ENCODE results near the gene CTNNA3. TPM values are rescaled to one million over a fixed set of nuclear protein-coding genes. Genes with fewer than 3 reads are reported as not detected.
"Not testable (repeated sequence)": the region's sequence is repeated elsewhere in the genome, so short reads cannot be mapped to it uniquely, and the experiment has no call there.

CTNNA3 gene
- total and polyA plus RNA-seq, 3 donors from 2014 or later = 17.8 to 19.4 (median 18.3) TPM

- Histone ChIP-seq H3K4me3 (no peak overlapping the region), H3K9me3 (no peaks in the 10 kb centered on the region), H3K36me3 (ENCODE audit: low read depth, missing control alignments) (no peaks in the 10 kb centered on the region), H3K27ac (no peak overlapping the region), H3K4me1 (no peaks in the 10 kb centered on the region), H3K27me3 (no peaks in the 10 kb centered on the region)
- TF ChIP-seq CTCF (IDR thresholded peaks at IDR 0.05) (no peak), POLR2A (IDR thresholded peaks at IDR 0.05) (no peak)
- no peak for DNase-seq
- intact Hi-C loops (cut with DNase I; ENCODE audit: low total_unique reads) = no loop called here
- 31 to 59% methylated on average over 1 of the region's 1 CpG for WGBS, 2 donors
Measured at GRCh38 chr10:67241451-67241850, 454.5 kb downstream of the CTNNA3 start.

GRCh38 chr10:67239864-67240497 is 456.0 kb downstream of the CTNNA3 start:
- WGBS, 2 donors = 69 to 70% methylated on average over 2 of the region's 2 CpGs
- Histone ChIP-seq H3K27ac (no peak overlapping the region), H3K9me3 (no peaks in the 10 kb centered on the region), H3K4me3 (no peak overlapping the region), H3K4me1 (no peaks in the 10 kb centered on the region), H3K27me3 (no peaks in the 10 kb centered on the region), H3K36me3 (ENCODE audit: low read depth, missing control alignments) (no peaks in the 10 kb centered on the region)
- DNase-seq = no peak
- intact Hi-C loops (cut with DNase I; ENCODE audit: low total_unique reads) = no loop called here
- TF ChIP-seq POLR2A (IDR thresholded peaks at IDR 0.05) = no peak
- no peak for TF ChIP-seq CTCF (IDR thresholded peaks at IDR 0.05)

- 40 to 51% methylated on average over 16 to 29 of the region's 29 CpGs for WGBS, 2 donors
- H3K27ac ChIP-seq; H3K9me3 ChIP-seq; H3K36me3 ChIP-seq (ENCODE audit: low read depth, missing control alignments); H3K4me1 ChIP-seq; intact Hi-C loops (cut with DNase I; ENCODE audit: low total_unique reads); H3K4me3 ChIP-seq; H3K27me3 ChIP-seq; DNase-seq: not testable (repeated sequence)
Measured at GRCh38 chr10:67230680-67231500, 465.1 kb downstream of the CTNNA3 start.

- Histone ChIP-seq H3K9me3 (no peaks in the 10 kb centered on the region), H3K36me3 (ENCODE audit: low read depth, missing control alignments) (no peaks in the 10 kb centered on the region), H3K4me1 (no peaks in the 10 kb centered on the region), H3K27ac (no peak overlapping the region), H3K27me3 (no peaks in the 10 kb centered on the region), H3K4me3 (no peak overlapping the region)
- no peak for TF ChIP-seq CTCF (IDR thresholded peaks at IDR 0.05)
- no peak for TF ChIP-seq POLR2A (IDR thresholded peaks at IDR 0.05)
- 88% methylated on average over 3 to 4 of the region's 4 CpGs for WGBS, 2 donors
- DNase-seq = no peak
- intact Hi-C loops (cut with DNase I; ENCODE audit: low total_unique reads) = no loop called here
Measured at GRCh38 chr10:67225226-67225625, 470.8 kb downstream of the CTNNA3 start.

GRCh38 chr10:67224553-67224952 is 471.4 kb downstream of the CTNNA3 start:
- Histone ChIP-seq H3K4me3 (no peak overlapping the region), H3K36me3 (ENCODE audit: low read depth, missing control alignments) (no peaks in the 10 kb centered on the region), H3K27ac (no peak overlapping the region), H3K4me1 (no peaks in the 10 kb centered on the region), H3K27me3 (no peaks in the 10 kb centered on the region), H3K9me3 (no peaks in the 10 kb centered on the region)
- 93 to 95% methylated on average over 5 of the region's 5 CpGs for WGBS, 2 donors
- intact Hi-C loops (cut with DNase I; ENCODE audit: low total_unique reads) = no loop called here
- DNase-seq = no peak
- TF ChIP-seq POLR2A (IDR thresholded peaks at IDR 0.05) = no peak
- no peak for TF ChIP-seq CTCF (IDR thresholded peaks at IDR 0.05)

Measured in testis (tissue), 3 donors.